Astrocyte (in vitro differentiated cells and primary cell): Measurements from ENCODE around the gene CTTNBP2NL. TPM values are rescaled to one million over a fixed set of nuclear protein-coding genes. Genes with fewer than 3 reads are reported as not detected.

Source experiments
- DNase-seq: peaks from one replicate; pipeline ENCODE4 v3.0.0-alpha.2; 2010; ENCODE audit warnings: low read depth
- FAIRE-seq: peaks from 2 replicates; lab custom pipeline; 2011; peaks lifted over from hg19 to GRCh38; lab: Jason Lieb, UNC
- H2AFZ ChIP-seq: 2 replicates; pipeline ENCODE4 v1.6.0; 2012; ENCODE audit warnings: low read depth, low read length, inconsistent platforms
- H3K27ac ChIP-seq: 2 replicates; pipeline ENCODE4 v1.5.1; 2011; ENCODE audit warnings: low read depth, low read length, inconsistent platforms
- H3K27me3 ChIP-seq: 2 replicates; pipeline ENCODE4 v1.6.0; 2011; ENCODE audit warnings: low read length, inconsistent platforms; ENCODE audit not compliant: insufficient read depth
- H3K36me3 ChIP-seq: 2 replicates; pipeline ENCODE4 v1.5.1; 2011; ENCODE audit warnings: low read length, inconsistent platforms; ENCODE audit not compliant: insufficient read depth
- H3K4me1 ChIP-seq: 2 replicates; pipeline ENCODE4 v1.5.1; 2011; ENCODE audit warnings: low read length, inconsistent platforms; ENCODE audit not compliant: insufficient read depth
- H3K4me2 ChIP-seq: 2 replicates; pipeline ENCODE4 v1.6.0; 2012; ENCODE audit warnings: low read length, inconsistent platforms
- H3K4me3 ChIP-seq: 2 replicates; pipeline ENCODE4 v1.5.1; 2011; ENCODE audit warnings: low read depth, mild to moderate bottlenecking, low read length, inconsistent platforms; ENCODE audit not compliant: insufficient read depth
- H3K79me2 ChIP-seq: 2 replicates; pipeline ENCODE4 v1.6.0; 2012; ENCODE audit warnings: mild to moderate bottlenecking, low read length, inconsistent platforms; ENCODE audit not compliant: insufficient read depth
- H3K9ac ChIP-seq: 2 replicates; pipeline ENCODE4 v1.6.0; 2012; ENCODE audit warnings: mild to moderate bottlenecking, low read length, inconsistent platforms
- H3K9me3 ChIP-seq: 2 replicates; pipeline ENCODE4 v1.5.1; 2012; ENCODE audit warnings: low read depth, mild to moderate bottlenecking, low read length, inconsistent platforms; ENCODE audit not compliant: insufficient read depth
- H4K20me1 ChIP-seq: 2 replicates; pipeline ENCODE4 v1.6.0; 2012; ENCODE audit warnings: low read length, inconsistent platforms; ENCODE audit not compliant: insufficient read depth
- H3K27ac Mint-ChIP-seq: one replicate; pipeline ENCODE4 v1.8.0; 2021; ENCODE audit warnings: mild to moderate bottlenecking, mixed read lengths; ENCODE audit not compliant: unreplicated experiment
- H3K27me3 Mint-ChIP-seq: one replicate; pipeline ENCODE4 v1.8.0; 2021; ENCODE audit warnings: low read depth, mixed read lengths; ENCODE audit not compliant: unreplicated experiment
- H3K36me3 Mint-ChIP-seq: one replicate; pipeline ENCODE4 v1.8.0; 2021; ENCODE audit warnings: low read depth, mixed read lengths; ENCODE audit not compliant: unreplicated experiment
- H3K4me1 Mint-ChIP-seq: one replicate; pipeline ENCODE4 v1.8.0; 2021; ENCODE audit warnings: low read depth, mixed read lengths; ENCODE audit not compliant: unreplicated experiment
- H3K4me3 Mint-ChIP-seq: one replicate; pipeline ENCODE4 v1.8.0; 2021; ENCODE audit warnings: mild to moderate bottlenecking, moderate library complexity, mixed read lengths; ENCODE audit not compliant: unreplicated experiment
- H3K9me3 Mint-ChIP-seq: one replicate; pipeline ENCODE4 v1.8.0; 2021; ENCODE audit warnings: mild to moderate bottlenecking, mixed read lengths; ENCODE audit not compliant: unreplicated experiment
- CTCF ChIP-seq: IDR thresholded peaks from 2 replicates; pipeline ENCODE4 v1.5.1; 2011; ENCODE audit warnings: low read depth, mild to moderate bottlenecking, inconsistent platforms, low read length, moderate library complexity; ENCODE audit not compliant: insufficient read depth
- EZH2 ChIP-seq: IDR thresholded peaks from 2 replicates; pipeline ENCODE4 v1.6.1; 2012; ENCODE audit warnings: mild to moderate bottlenecking, low read length, inconsistent platforms; ENCODE audit not compliant: insufficient read depth
- total RNA-seq: library from RNA; stranded (reverse); gene quantifications from 2 replicates; pipeline ENCODE4 v1.2.1, GENCODE V29; 2021

Gene CTTNBP2NL
- total RNA-seq, 1 donor from 2014 or later = 91.9 TPM

- Histone ChIP-seq H3K4me3 (no peak overlapping the region), H3K27me3 (peaks cover 28% of the 10 kb centered on the region), H3K9ac (no peak overlapping the region), H3K4me1 (no peaks in the 10 kb centered on the region), H4K20me1 (no peaks in the 10 kb centered on the region), H3K36me3 (no peaks in the 10 kb centered on the region), H3K79me2 (no peaks in the 10 kb centered on the region), H3K27ac (no peak overlapping the region), H3K4me2 (no peak overlapping the region), H2AFZ (no peak overlapping the region), H3K9me3 (peaks cover 2% of the 10 kb centered on the region)
- H3K4me1 Mint-ChIP-seq = peaks cover 5% of the 10 kb centered on the region
- H3K27me3 Mint-ChIP-seq = peaks cover 12% of the 10 kb centered on the region
- TF ChIP-seq CTCF (no peak), EZH2 (no peak)
- DNase-seq (no peak), FAIRE-seq (no peak)
- no peaks in the 10 kb centered on the region for H3K36me3 Mint-ChIP-seq
- H3K4me3 Mint-ChIP-seq = no peak overlapping the region
- no peaks in the 10 kb centered on the region for H3K9me3 Mint-ChIP-seq
- H3K27ac Mint-ChIP-seq = no peak overlapping the region
Measured at GRCh38 chr1:112356765-112357164, 39.2 kb upstream of the CTTNBP2NL start.

- no peaks in the 10 kb centered on the region for H3K79me2 ChIP-seq
- H3K27ac ChIP-seq = no peak overlapping the region
- FAIRE-seq (no peak), DNase-seq (no peak)
- peaks cover under 1% of the 10 kb centered on the region for H3K9me3 ChIP-seq
- H3K27me3 ChIP-seq = peaks cover 28% of the 10 kb centered on the region
- Mint-ChIP-seq H3K36me3 (no peaks in the 10 kb centered on the region), H3K4me3 (no peak overlapping the region), H3K27me3 (peaks cover 15% of the 10 kb centered on the region), H3K27ac (no peak overlapping the region), H3K4me1 (peaks cover 5% of the 10 kb centered on the region), H3K9me3 (no peaks in the 10 kb centered on the region)
- no peaks in the 10 kb centered on the region for H3K36me3 ChIP-seq
- no peaks in the 10 kb centered on the region for H4K20me1 ChIP-seq
- TF ChIP-seq EZH2 = no peak
- no peak for TF ChIP-seq CTCF
- no peak overlapping the region for H3K4me3 ChIP-seq
- H3K4me2 ChIP-seq = no peak overlapping the region
- no peak overlapping the region for H3K9ac ChIP-seq
- no peaks in the 10 kb centered on the region for H3K4me1 ChIP-seq
- H2AFZ ChIP-seq = no peak overlapping the region
Measured at GRCh38 chr1:112357467-112357866, 38.5 kb upstream of the CTTNBP2NL start.

- H3K27me3 ChIP-seq = peaks cover 34% of the 10 kb centered on the region
- no peak overlapping the region for H3K9ac ChIP-seq
- no peaks in the 10 kb centered on the region for H3K9me3 Mint-ChIP-seq
- peaks cover 15% of the 10 kb centered on the region for H3K27me3 Mint-ChIP-seq
- H3K4me1 ChIP-seq = no peaks in the 10 kb centered on the region
- H3K4me3 ChIP-seq = no peak overlapping the region
- H3K27ac ChIP-seq = no peak overlapping the region
- H3K36me3 ChIP-seq = no peaks in the 10 kb centered on the region
- no peaks in the 10 kb centered on the region for H3K9me3 ChIP-seq
- no peaks in the 10 kb centered on the region for H3K36me3 Mint-ChIP-seq
- TF ChIP-seq CTCF = no peak
- no peak for TF ChIP-seq EZH2
- no peak overlapping the region for H3K4me3 Mint-ChIP-seq
- no peak overlapping the region for H3K4me2 ChIP-seq
- no peak overlapping the region for H2AFZ ChIP-seq
- H3K27ac Mint-ChIP-seq = no peak overlapping the region
- peaks cover 5% of the 10 kb centered on the region for H3K4me1 Mint-ChIP-seq
- no peaks in the 10 kb centered on the region for H4K20me1 ChIP-seq
- DNase-seq (peak; percentile 11), FAIRE-seq (no peak)
- no peaks in the 10 kb centered on the region for H3K79me2 ChIP-seq
Measured at GRCh38 chr1:112358061-112358770, 37.8 kb upstream of the CTTNBP2NL start.
